ENCODE data around the gene GPLD1. TPM values are rescaled to one million over a fixed set of nuclear protein-coding genes. Genes with fewer than 3 reads are reported as not detected.
"Not testable (repeated sequence)": the region's sequence is repeated elsewhere in the genome, so short reads cannot be mapped to it uniquely, and the experiment has no call there.

Gene GPLD1
- total RNA-seq, 1 experiment from 2014 or later = not detected

- DNase-seq (ENCODE audit: low read depth) = not testable (repeated sequence)
Observed at GRCh38 chr6:24382891-24383494, 106.4 kb downstream of the GPLD1 start.

GRCh38 chr6:24382220-24382540, 107.2 kb downstream of the GPLD1 start:
- no peak for DNase-seq (ENCODE audit: low read depth)

GRCh38 chr6:24381476-24382219, 107.7 kb downstream of the GPLD1 start:
- DNase-seq (ENCODE audit: low read depth) = no peak

GRCh38 chr6:24378473-24379097, 110.8 kb downstream of the GPLD1 start:
- no peak for DNase-seq (ENCODE audit: low read depth)

Other genes starting within 250 kb of the GPLD1 start
- gene DCDC2, start 131.5 kb downstream of the GPLD1 start, total RNA-seq (2014; rRNA removed) = 0.13 TPM in 1 of 2 replicates, not detected in the other
- gene MRS2, start 86.6 kb downstream of the GPLD1 start, total RNA-seq (2014; rRNA removed) = 23.0 and 25.4 TPM in 2 replicates
- gene ALDH5A1, start 5.4 kb upstream of the GPLD1 start, total RNA-seq (2014; rRNA removed) = 0.57 and 0.77 TPM in 2 replicates
- 0.06 TPM in 1 of 2 replicates, not detected in the other for gene KIAA0319, start 156.6 kb upstream of the GPLD1 start, total RNA-seq (2014; rRNA removed)
- gene TDP2, start 177.3 kb upstream of the GPLD1 start, total RNA-seq (2014; rRNA removed) = 17.4 and 22.3 TPM in 2 replicates
- 8.1 and 8.4 TPM in 2 replicates for gene ACOT13, start 177.5 kb upstream of the GPLD1 start, total RNA-seq (2014; rRNA removed)
- 134 and 140 TPM in 2 replicates for gene C6orf62, start 229.6 kb upstream of the GPLD1 start, total RNA-seq (2014; rRNA removed)